NCI-H187 treated with DMSO at 0.1 percent for 48 hours (cell line): ENCODE measurements around the gene TOP2A.
"Not testable (repeated sequence)": the region's sequence is repeated elsewhere in the genome, so short reads cannot be mapped to it uniquely, and the experiment has no call there.

Experiments used
- DNase-seq: peaks from one replicate; lab custom pipeline; 2025; lab: John Stamatoyannopoulos, UW

Gene TOP2A

DNA sequence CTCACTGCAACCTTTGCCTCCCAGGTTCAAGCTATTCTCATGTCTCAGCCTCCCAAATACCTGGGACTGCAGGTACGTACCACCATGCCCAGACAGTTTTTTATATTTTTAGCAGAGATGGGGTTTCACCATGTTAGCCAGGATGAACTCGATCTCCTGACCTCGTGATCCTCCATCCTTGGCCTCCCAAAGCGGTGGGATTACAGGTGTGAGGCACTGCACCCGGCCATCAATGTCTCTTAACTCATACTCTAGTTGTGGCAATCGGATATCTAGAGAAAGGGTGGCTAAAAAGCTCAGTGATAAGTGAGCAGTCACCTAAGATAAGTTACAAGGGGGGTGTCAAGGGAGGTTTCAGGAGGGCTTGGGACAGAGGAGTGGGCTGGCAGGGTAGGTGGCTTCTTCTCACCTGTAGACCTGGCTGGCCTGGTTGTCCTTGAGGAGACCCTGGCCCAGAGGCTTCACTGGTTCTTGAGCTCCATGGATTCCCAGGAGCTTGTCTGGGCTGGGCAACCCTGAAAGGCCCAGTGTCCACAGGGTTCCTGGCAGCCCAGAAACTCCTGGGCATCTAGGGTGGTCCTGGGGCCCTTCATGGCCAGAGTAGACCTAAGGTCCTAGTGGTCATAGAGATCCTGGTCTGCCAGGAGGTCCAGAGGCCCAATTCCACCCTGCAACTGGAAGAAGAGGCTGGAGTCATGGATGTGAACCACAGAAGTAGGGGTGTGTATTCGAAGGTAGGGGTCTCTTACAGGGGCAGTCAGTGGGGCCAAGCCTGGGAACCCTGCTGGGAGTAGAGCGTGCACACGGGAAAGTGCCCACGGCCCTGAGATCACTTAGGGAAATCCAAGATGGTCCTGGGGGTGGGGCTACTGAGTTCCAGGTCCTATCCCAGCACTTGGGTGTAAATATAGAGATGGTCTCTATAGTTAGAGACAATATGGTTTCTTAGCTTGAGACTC is 12.9 kb upstream of the TOP2A start:
- DNase-seq = no peak

DNA sequence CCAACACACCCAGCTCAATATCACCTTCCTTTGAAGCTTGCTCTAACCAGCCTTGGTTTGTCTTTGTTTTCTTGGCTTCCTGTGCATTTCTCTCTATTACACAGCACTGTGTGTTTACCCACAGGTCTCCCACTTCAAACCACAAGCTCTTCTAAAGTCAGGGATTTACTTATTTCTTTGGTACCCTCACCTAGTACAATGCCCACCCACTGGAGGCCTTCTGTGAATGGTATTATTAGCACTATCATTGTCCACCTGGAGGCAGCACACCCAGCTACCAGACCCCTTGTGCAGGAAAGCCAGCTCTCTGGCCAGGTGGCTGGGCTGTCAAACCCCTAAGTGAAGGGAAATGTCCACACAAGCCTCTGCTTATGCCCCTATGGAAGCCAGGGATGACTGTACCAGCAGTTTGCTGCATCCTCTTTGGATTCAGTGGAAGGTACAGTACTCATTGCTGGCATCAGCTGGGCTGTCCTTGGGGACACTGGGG is 9.4 kb upstream of the TOP2A start:
- no peak for DNase-seq

DNA sequence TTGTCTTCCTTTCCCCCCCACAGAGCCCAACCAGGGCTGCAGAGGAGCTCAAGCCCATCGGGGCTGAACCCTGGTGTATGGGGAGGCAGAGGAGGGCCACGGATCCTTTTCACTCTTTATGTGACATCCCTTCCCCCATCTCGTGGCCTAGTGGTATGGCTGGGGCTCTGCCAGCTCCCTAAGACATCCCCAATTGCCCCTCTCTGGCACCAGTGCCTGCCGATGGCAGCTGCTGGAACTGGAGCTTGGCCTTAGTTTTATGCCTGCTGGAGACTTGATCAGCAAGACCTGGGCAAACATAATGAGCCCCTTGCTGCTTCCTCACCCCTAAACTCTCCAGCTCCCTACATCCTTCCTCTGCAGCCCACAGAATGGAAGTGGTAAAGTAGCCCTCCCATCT is 8.0 kb upstream of the TOP2A start:
- DNase-seq = no peak

DNA sequence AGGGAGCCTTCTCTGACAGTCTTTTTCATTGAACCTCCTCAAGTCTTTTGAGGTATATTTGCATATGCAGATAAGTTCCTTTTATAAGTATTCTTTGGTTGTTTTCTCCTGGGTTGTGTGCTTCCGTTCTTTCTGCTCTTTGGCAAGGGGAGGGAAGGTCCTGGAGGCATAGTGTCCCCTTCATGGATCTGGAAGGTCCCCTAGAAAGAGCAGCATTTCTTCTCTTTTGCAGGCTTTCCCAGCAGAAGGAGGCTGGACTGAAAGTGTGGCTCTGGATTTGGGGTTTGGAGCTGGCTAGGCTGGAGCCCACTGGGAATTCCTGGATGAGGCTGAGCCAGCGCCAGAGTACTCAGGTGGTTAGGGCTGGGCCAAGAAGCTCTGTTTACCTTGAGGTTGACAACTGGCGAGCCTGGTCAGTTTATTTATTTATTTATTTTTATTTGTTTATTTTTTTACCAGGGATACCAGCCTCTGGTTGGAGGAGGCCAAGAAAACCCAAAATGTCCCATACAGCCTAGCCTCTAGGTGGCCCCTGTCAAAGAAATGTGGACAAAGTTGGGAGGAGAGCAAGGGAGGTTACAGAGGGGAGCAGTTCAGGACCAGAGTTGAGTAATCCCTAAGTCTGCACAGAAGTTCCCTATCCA is 5.4 kb upstream of the TOP2A start:
- DNase-seq = no peak

DNA sequence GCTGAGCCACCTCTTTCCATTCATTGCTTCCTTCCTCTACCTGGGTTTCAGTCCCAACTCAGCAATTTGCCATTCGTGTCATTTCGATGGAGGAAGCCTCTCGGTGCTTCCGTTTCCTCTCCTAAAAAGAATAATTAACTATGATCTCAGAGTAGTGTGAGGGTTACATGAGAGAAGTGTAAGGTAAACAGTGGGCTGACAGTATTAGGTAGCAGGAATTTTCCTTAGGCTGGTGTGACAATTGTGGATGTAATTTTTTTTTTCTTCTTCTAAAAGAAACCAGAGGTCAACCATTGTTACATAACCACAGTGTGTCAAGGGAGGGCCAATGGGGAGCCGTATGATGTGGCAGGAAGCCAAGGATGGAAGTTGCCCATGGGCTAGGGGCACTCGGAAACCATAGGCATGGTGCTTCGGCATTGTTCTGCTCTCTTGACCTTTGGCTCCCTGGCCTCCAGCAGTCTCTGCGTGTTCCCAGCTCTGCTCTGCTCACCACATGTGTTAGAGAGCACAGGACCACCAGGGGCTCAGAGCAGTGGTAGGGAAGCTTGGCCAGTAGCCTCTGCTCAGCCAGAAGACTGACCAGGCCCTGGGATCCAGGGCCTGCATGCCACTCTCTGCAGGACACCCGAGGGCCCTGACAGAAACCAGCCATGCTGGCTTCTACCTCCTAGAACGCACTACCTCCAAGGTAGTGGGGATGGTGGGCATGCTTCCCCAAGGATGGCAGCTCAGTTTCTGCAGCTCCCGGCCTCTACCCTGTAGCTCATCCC is 2.0 kb upstream of the TOP2A start:
- no peak for DNase-seq

DNA sequence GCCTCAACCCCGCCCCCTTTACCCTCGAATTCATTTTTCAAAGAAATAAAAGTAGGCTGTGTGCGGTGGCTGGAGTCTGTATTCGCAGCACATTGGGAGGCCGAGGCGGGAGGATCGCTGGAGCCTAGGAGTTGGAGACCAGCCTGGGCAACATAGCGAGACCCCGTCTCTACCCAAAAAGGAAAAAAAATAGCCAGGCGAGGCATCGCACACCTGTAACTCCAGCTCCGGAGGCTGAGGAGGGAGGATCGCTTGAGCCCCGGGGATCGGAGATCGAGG is 671 bp upstream of the TOP2A start:
- no peak for DNase-seq

DNA sequence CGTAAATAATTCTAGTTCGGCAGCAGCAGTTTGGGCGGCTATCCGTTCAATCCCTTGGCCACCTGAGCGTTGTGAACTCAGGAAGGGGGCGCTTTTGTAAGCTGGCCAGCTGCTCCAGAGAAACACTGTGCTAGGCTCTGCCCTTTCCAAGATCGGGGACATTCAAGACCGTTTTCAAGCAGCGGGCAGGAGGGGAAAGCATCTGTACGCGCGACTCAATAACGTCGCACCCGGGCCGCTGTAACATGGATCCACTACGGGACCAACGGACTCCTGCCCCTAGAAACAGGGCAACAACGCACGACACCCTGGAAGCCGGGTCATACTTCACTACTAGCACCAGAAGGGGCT is 463 bp downstream of the TOP2A start:
- DNase-seq = no peak

DNA sequence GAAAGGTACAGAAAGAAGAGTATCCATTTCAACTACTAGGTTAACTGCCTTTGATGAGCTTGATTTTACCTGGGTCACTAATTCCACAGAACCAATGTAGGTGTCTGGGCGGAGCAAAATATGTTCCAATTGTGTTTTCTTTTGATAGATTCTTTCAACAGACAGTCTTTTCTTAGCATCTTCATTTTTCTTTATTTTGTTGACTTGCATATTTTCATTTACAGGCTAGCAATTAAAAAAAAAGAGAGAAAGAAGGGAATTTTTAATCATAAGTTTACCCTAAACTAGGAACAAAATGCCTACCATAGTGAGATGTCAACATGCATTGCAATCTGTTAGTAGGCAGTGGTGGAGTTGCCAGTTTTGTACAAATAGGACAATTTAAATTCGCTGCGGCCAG is 1.0 kb downstream of the TOP2A start:
- no peak for DNase-seq

DNA sequence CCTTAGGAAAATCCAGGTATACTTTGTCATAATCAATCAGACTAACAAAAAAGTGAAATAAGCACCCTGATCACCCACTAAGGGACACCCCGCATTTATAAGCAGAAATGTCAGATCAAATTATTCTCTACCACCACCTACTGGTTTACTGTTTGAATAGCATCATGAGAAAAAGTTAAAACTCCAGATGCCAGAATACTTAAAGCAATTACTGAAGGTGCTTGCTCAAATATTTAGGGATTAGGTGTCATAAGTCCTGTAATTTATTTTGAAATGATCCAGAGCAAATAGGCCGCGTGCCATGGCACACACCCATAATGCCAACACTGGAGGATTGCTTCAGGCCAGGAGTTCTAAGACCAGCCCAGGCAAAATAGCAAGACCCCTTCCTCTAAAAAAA is 2.3 kb downstream of the TOP2A start:
- DNase-seq = no peak

DNA sequence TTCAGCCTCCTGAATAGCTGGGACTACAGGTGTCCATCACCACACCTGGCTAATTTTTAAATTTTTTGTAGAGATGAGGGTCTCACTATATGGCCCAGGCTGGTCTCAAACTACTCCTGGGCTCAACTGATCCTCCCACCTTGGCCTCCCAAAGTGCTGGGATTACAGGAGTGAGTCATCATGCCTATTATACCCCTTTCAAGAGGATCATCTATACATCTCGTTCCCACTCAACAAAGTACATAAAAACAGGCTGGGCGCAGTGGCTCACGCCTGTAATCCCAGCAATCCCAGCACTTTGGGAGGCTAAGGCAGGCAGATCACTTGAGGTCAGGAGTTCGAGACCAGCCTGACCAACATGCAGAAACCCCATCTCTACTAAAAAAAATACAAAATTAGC is 3.4 kb downstream of the TOP2A start:
- not testable (repeated sequence) for DNase-seq

DNA sequence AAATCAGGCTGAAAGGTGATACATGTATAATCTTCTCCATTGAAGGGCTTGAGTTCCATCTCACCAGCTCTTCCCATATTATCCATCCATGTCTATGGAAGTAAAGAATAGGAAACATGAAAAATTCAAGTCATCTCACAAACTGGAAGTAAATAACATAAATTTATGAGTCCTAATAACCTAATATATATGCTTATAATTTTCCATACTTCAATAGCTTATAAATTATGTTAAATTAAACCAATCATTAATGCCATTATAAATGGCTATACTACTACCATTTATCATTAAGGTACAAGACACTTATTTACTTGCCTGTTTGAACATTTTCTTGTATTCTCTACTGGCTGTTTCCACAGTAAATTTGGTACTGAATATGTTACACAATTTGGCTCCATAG is 4.8 kb downstream of the TOP2A start:
- DNase-seq = no peak

DNA sequence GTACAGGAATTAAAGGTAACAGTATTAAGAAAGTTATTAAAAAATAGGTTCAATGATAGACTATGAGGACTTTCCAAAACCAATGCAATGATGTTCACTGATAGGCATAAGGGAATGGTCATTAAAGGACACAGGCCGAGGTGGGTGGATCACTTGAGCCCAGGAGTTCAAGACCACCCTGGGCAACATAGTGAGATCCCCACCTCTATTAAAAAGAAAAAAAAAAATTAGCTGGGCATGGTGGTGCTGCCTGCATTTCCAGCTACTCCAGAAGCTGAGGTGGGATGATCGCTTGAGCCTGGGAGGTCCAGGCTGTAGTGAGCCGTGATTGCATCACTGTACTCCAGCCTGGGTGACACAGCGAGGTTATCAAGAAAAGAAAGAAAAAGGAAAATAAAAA is 5.9 kb downstream of the TOP2A start:
- no peak for DNase-seq

DNA sequence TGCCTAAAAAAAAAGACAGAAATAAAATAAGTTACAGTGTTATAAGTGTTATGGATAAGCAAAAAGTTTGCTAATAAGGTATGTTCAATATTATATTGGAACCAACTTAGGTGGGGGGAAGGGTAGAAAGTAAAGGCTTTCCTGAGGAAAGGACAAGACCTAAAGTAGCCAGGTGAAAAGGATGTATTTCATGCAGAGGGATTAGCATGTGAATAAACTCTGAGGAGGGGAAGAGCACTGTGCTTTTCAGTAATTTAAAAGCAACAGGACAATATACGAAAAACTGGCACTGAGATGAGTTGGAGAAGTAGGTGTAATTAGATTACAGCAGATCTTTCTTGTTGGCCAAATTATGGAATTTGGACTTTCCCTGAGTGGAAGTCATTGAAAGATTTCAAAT is 7.6 kb downstream of the TOP2A start:
- no peak for DNase-seq

DNA sequence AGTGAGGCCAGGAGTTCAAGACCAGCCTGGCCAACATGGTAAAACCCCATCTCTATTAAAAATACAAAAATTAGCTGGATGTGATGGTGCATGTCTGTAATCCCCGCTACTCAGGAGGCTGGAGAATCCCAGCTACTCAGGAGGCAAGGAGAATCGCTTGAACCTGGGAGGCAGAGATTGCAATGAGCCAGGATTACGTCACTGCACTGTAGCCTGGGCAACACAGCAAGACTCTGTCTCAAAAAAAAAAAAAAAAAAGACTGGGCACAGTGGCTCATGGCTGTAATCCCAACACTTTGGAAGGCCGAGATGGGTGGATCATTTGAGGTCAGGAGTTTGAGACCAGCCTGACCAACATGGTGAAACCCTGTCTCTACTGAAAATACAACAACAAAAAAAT is 8.2 kb downstream of the TOP2A start:
- not testable (repeated sequence) for DNase-seq

DNA sequence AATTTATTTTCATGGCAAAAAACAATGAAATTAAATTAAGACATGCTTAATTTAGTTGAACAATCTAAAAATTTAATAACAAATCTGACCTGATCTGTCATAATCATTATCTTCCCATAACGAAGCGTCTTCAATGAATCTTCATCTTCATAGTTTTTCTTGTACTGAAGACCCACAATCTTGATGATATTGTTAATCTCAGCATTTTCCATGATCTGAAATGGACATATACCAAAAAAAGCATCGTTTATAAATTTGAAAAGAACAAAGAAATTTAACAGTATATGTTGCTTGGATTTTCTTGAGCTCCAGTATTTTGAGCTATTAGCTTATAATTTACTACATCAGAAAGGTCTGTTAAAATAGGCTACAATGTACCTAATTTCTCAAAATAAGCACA is 10.2 kb downstream of the TOP2A start:
- DNase-seq = no peak

DNA sequence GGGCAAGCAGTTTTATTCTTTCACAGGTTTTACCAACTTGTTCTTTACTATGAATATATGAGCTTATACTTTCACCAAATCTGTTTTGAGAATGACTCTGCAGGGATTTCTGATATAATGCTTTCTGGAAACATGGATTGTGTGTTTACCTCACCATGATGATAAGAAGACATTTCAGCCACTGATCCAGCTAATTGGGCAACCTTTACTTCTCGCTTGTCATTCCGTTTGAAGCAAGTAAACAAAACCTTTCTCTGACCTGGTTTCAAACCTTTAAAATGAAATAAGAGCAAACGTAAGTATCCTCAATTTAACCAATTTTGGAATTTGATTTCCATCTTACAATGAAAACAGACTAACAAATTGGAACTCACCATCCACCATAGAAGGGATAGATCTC is 13.7 kb downstream of the TOP2A start:
- no peak for DNase-seq

DNA sequence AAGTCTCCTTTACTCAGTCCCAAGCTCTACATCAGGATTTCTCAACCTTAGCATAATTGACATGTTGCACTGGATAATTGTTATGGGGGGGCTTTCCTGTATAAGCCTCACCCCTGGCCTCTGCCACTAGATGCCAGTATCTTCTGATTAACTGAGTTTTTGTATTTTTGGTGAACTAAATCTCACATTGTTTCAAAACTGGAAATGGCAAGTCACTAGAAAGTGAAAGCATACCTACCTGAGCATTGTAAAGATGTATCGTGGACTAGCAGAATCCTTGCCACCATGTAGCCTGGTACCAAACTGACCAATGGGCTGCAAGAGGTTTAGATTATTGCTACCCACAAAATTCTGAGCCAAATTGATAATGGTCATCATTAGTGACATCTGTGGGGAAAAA is 15.0 kb downstream of the TOP2A start:
- DNase-seq = no peak

DNA sequence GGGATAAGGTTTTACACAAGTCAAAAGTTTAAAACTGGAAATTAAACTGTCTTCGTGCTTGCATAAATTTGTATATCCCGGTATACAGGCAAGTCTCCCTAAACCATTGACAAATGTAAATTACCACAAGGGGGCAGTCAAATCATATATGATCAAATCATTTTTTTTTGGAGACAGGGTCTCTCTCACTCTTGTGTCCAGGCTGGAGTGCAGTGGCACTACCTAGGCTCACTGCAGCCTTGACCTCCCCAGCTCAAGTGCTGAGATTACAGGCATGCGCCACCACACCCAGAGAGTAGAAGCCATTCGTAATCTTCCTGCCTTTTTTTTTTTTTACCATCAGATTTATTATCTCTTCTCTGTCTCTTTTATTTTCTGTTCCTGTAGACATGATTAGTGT is 18.5 kb downstream of the TOP2A start:
- DNase-seq = no peak

DNA sequence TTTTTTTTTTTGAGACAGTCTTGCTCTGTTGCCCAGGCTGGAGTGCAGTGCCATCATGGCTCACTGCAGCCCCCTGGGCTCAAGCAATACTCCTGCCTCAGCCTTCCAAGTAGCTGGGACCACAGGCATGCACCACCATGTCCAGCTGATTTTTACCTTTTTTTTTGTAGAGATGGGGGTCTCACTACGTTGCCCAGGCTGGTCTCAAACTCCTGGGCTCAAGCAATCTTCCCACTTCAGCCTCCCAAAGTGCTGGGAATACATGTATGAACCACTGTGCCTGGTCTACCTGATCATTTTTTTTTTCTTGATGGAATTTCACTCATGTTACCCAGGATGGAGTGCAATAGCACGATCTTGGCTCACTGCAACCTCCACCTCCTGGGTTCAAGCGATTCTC is 31.1 kb downstream of the TOP2A start:
- not testable (repeated sequence) for DNase-seq

DNA sequence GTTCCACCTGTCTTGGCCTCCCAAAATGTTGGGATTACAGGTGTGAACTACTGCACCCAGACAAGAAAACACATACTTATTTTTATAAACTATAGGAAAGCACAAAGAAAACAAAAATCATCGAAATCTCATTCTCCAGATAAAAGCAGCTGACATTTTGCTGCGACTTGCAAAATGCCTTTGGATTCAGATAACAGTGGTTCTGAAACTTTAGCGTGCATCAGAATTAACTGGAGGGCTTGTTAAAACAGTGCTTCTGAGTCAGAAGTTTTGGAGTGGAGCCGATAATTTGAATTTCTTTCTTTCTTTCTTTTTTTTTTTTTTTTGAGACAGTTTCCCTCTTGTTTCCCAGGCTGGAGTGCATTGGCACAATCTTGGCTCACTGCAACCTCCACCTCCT is 35.4 kb downstream of the TOP2A start:
- no peak for DNase-seq

DNA sequence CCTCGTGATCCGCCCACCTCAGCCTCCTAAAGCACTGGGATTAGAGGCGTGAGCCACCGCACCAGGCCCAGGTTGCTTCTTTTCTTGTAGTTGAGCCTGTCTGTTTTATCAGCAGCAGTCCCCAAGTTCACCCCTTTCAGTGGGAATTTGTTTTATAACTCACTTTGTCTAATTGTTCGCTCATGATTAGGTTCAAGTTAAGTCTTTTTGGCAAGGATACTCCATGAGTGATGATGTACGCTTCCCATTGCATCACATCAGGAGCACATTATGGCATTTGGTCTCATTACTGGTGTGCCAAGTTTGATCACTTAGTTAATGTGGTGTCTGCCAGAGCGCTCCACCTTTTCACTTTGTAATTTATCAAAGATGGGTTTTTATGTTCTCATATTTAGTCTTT is 38.7 kb downstream of the TOP2A start:
- DNase-seq = no peak

DNA sequence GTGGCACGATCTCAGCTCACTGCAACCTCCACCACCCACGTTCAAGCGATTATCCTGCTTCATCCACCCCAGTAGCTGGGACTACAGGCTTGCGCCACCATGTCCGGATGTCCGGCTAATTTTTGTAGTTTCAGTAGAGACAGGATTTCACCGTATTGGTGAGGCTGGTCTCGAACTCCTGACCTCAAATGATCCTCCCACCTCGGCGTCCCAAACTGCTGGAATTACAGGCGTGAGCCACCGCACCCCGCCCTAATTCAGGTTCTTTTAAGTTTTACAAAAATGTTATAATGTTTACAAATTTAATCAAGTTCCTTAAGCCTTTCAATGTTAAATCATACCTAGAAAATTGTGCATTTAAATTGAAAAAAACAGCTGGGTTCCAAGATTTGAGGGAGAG is 39.9 kb downstream of the TOP2A start:
- no peak for DNase-seq

DNA sequence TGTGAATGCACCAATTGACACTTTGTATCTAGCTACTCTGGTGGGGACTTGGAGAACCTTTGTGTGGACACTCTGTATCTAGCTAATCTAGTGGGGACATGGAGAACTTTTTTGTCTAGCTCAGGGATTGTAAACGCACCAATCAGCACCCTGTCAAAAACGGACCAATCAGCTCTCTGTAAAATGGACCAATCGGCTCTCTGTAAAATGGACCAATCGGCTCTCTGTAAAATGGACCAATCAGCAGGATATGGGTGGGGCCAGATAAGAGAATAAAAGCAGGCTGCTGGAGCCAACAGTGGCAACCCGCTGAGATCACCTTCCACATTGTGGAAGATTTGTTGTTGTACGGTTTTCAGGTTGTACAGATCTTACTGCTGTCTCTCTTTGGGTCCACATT is 41.2 kb downstream of the TOP2A start:
- not testable (repeated sequence) for DNase-seq
